SK-N-SH (cell line): ENCODE data around the gene CLEC16A. TPM values are rescaled to one million over a fixed set of nuclear protein-coding genes. Genes with fewer than 3 reads are reported as not detected.

Experiments used
- CTCF ChIA-PET: fragments of 300-600, 350-600 bp; formaldehyde crosslinking; extraction: SDS; loops from one replicate; lab custom pipeline; 2021; lab: Yijun Ruan, JAX
- POLR2A ChIA-PET: fragments of 350-600 bp; sonication (Branson Sonifier 250); formaldehyde crosslinking; extraction: SDS; loops from one replicate; lab custom pipeline; 2020; ENCODE audit warnings: antibody characterized with exemption, inconsistent platforms; lab: Yijun Ruan, JAX
- DNase-seq: peaks from one replicate; pipeline ENCODE4 v3.0.0; 2012
- H2AFZ ChIP-seq: fragments of 200-600 bp; sonication (generic); 2 replicates; pipeline ENCODE4 v1.8.1; 2016; ENCODE audit warnings: antibody characterized with exemption, mild to moderate bottlenecking, low read depth
- H3F3A ChIP-seq: fragments of 200-600 bp; sonication (generic); replicated peaks from 2 replicates; pipeline ENCODE3; 2016; ENCODE audit warnings: antibody characterized with exemption, mild to moderate bottlenecking; ENCODE audit not compliant: insufficient read depth
- H3K27ac ChIP-seq, 2 experiments: fragments of 200-500 bp in 1 of 2; fragments of 200-600 bp in 1 of 2; sonication (Bioruptor generic) in 1 of 2; sonication (generic), shearing (Covaris generic) in 1 of 2; 2 replicates each; pipeline versions ENCODE4 v1.5.1 to v1.6.1; 2014 to 2016; ENCODE audit warnings: low read depth in 2 of 2, inconsistent platforms in 1 of 2, low read length in 1 of 2, mild to moderate bottlenecking in 1 of 2, mixed read lengths in 1 of 2
- H3K27me3 ChIP-seq: fragments of 200-600 bp; sonication (generic), shearing (Covaris generic); 2 replicates; pipeline ENCODE4 v1.6.1; 2016; ENCODE audit warnings: mixed run types; ENCODE audit not compliant: insufficient read depth
- H3K36me3 ChIP-seq, 2 experiments: fragments of 200-500 bp in 1 of 2; fragments of 200-600 bp in 1 of 2; sonication (Bioruptor generic) in 1 of 2; sonication (generic) in 1 of 2; replicated peaks in 1 of 2; 2 replicates each; pipeline versions ENCODE3 to v1.5.1; 2014 to 2016; ENCODE audit warnings: low read length in 1 of 2, mild to moderate bottlenecking in 1 of 2; ENCODE audit not compliant: insufficient read depth in 2 of 2, control insufficient read depth in 1 of 2
- H3K4me1 ChIP-seq, 2 experiments: fragments of 200-500 bp in 1 of 2; fragments of 200-600 bp in 1 of 2; sonication (Bioruptor generic) in 1 of 2; sonication (generic), shearing (Covaris generic) in 1 of 2; 2 replicates each; pipeline versions ENCODE4 v1.5.1 to v1.6.1; 2014 to 2016; ENCODE audit warnings: low read depth in 1 of 2, low read length in 1 of 2, mixed run types in 1 of 2; ENCODE audit not compliant: insufficient read depth in 2 of 2, control insufficient read depth in 1 of 2
- H3K4me2 ChIP-seq: fragments of 200-600 bp; sonication (generic), shearing (Covaris generic); 2 replicates; pipeline ENCODE4 v1.6.1; 2017; ENCODE audit warnings: mixed run types
- H3K4me3 ChIP-seq, 2 experiments: fragments of 200-500 bp in 1 of 2; fragments of 200-600 bp in 1 of 2; sonication (Bioruptor generic) in 1 of 2; sonication (generic), shearing (Covaris generic) in 1 of 2; 2 replicates each; pipeline versions ENCODE4 v1.5.1 to v1.8.1; 2014 to 2016; ENCODE audit warnings: low read depth in 2 of 2, inconsistent platforms in 1 of 2, low read length in 1 of 2, mild to moderate bottlenecking in 1 of 2, mixed read lengths in 1 of 2, moderate library complexity in 1 of 2
- H3K79me2 ChIP-seq: fragments of 200-600 bp; sonication (generic); 2 replicates; pipeline ENCODE4 v1.8.1; 2017; ENCODE audit warnings: mild to moderate bottlenecking; ENCODE audit not compliant: insufficient read depth
- H3K9ac ChIP-seq: fragments of 200-600 bp; sonication (generic); 2 replicates; pipeline ENCODE4 v1.6.1; 2017; ENCODE audit warnings: mixed run types
- H3K9me2 ChIP-seq: fragments of 200-600 bp; sonication (generic); 2 replicates; pipeline ENCODE4 v1.6.1; 2017; ENCODE audit warnings: mixed run types
- H3K9me3 ChIP-seq: fragments of 200-600 bp; sonication (generic); 2 replicates; pipeline ENCODE4 v1.6.1; 2017; ENCODE audit warnings: mixed run types, mild to moderate bottlenecking, moderate library complexity
- H4K20me1 ChIP-seq: fragments of 200-600 bp; sonication (generic); 2 replicates; pipeline ENCODE4 v1.6.1; 2017; ENCODE audit warnings: mild to moderate bottlenecking, mixed run types; ENCODE audit not compliant: insufficient read depth
- CHD2 ChIP-seq: fragments of 150-350 bp; IDR thresholded peaks from 2 replicates; pipeline ENCODE4 v1.6.1; 2018; ENCODE audit warnings: low read length; ENCODE audit not compliant: partially characterized antibody
- EZH2phosphoT487 ChIP-seq: fragments of 200-600 bp; sonication (generic); IDR thresholded peaks from 2 replicates; pipeline ENCODE4 v1.6.1; 2017; ENCODE audit warnings: low read depth, mixed run types, mild to moderate bottlenecking, antibody characterized with exemption, moderate library complexity, borderline replicate concordance
- FOXJ3 ChIP-seq: sonication (generic); formaldehyde crosslinking; IDR thresholded peaks from 2 replicates; pipeline ENCODE4 v1.5.1; 2020; ENCODE audit warnings: mild to moderate bottlenecking, missing genetic modification reagents
- FOXM1 ChIP-seq: IDR thresholded peaks from 2 replicates; pipeline ENCODE4 v1.4.0; 2012; ENCODE audit warnings: low read depth, mild to moderate bottlenecking
- GABPA ChIP-seq: IDR thresholded peaks from 2 replicates; pipeline ENCODE4 v1.4.0; 2012; ENCODE audit warnings: low read depth, mild to moderate bottlenecking
- GATA2 ChIP-seq: sonication (generic); formaldehyde crosslinking; IDR thresholded peaks from 2 replicates; pipeline ENCODE4 v1.5.0; 2020; ENCODE audit warnings: mild to moderate bottlenecking, missing genetic modification reagents
- JUND ChIP-seq: IDR thresholded peaks from 2 replicates; pipeline ENCODE4 v1.4.0; 2012
- MEF2A ChIP-seq: IDR thresholded peaks from 2 replicates; pipeline ENCODE4 v1.4.0; 2012; ENCODE audit warnings: low read depth, borderline replicate concordance
- RCOR1 ChIP-seq: fragments of 150-350 bp; IDR thresholded peaks from 2 replicates; pipeline ENCODE4 v1.6.1; 2017; ENCODE audit warnings: antibody characterized with exemption, low read length
- RFX5 ChIP-seq: IDR thresholded peaks from 2 replicates; pipeline ENCODE4 v1.6.1; 2012; ENCODE audit warnings: mild to moderate bottlenecking, improper control_type of control experiment, low read length
- RXRA ChIP-seq: IDR thresholded peaks from 2 replicates; pipeline ENCODE4 v1.4.0; 2012; ENCODE audit warnings: low read depth, mild to moderate bottlenecking, borderline replicate concordance
- SIN3A ChIP-seq: IDR thresholded peaks from 2 replicates; pipeline ENCODE4 v1.6.1; 2012; ENCODE audit warnings: low read depth, mild to moderate bottlenecking, low read length, moderate library complexity, borderline replicate concordance
- SMC3 ChIP-seq: IDR thresholded peaks from 2 replicates; pipeline ENCODE4 v1.6.1; 2012; ENCODE audit warnings: low read depth, low read length, improper control_type of control experiment
- TAF1 ChIP-seq: IDR thresholded peaks from 2 replicates; pipeline ENCODE4 v1.6.1; 2012; ENCODE audit warnings: low read depth, mild to moderate bottlenecking, low read length, moderate library complexity, borderline replicate concordance
- TCF12 ChIP-seq: IDR thresholded peaks from 2 replicates; pipeline ENCODE4 v1.4.0; 2012
- TEAD4 ChIP-seq: IDR thresholded peaks from 2 replicates; pipeline ENCODE4 v1.4.0; 2012; ENCODE audit warnings: mild to moderate bottlenecking, borderline replicate concordance; ENCODE audit not compliant: insufficient read depth
- WGBS: methylation state at CpG from one replicate; pipeline ENCODE4 v1.1.6; 2017; ENCODE audit warnings: low lambda C conversion rate; 5-methylcytosine and 5-hydroxymethylcytosine counted together
- polyA plus RNA-seq, 3 experiments: library from polyadenylated mRNA; depleted of rRNA; stranded (reverse); fragments of >200 nt; gene quantifications; 2 replicates each; pipeline ENCODE4 v1.2.3, GENCODE V29; 2012
- TF ChIP-seq, protein P1 (sequence below): fragments of 150-350 bp; IDR thresholded peaks from 2 replicates; pipeline ENCODE4 v1.6.1; 2016; ENCODE audit warnings: mild to moderate bottlenecking, low read depth, low read length
- TF ChIP-seq, protein P2 (sequence below): IDR thresholded peaks from 2 replicates; pipeline ENCODE4 v1.4.0; 2012; ENCODE audit warnings: low read depth, borderline replicate concordance
- TF ChIP-seq, protein P3 (sequence below): IDR thresholded peaks from 2 replicates; pipeline ENCODE4 v1.4.0; 2012; ENCODE audit warnings: low read depth, borderline replicate concordance
- TF ChIP-seq, protein P4 (sequence below): IDR thresholded peaks from 2 replicates; pipeline ENCODE4 v1.4.0; 2012; ENCODE audit warnings: low read depth
- TF ChIP-seq, protein P5 (sequence below): IDR thresholded peaks from 2 replicates; pipeline ENCODE4; 2012

The CLEC16A gene
- polyA plus RNA-seq, 1 of the 3 experiments (the other 2 are of a cell fraction): 13.7 TPM

DNA sequence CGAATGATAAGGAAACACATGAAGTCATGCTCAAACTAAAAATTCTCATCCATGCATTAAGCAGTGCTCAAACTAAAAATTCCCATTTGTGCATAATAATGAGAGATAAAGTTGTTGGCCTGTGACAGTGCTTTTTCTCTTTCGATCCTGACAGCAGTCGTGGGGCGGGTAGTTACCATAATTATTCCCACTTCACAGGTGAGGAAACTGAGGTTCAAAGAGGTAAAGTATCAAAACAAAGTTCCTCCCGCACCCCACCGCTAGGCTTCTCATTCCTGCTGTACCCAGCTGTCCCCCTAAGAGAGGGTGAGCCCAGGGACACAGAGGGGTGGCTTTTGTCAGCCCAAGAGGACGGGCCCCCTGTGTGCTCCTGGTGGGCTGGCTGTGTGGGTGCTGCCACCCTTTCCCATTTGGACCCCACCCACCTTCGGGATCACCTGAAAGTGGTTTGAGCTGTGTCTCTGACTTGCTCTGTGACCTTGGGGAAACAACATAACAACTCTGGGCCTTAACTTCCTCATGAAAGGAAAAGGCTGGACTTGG is 92.6 kb downstream of the CLEC16A start:
- Histone ChIP-seq H3K79me2 (no peaks in the 10 kb centered on the region), H3K9ac (no peak overlapping the region), H3K4me3 (no peak overlapping the region), H4K20me1 (no peaks in the 10 kb centered on the region), H3K4me1 (no peaks in the 10 kb centered on the region; a peak in 1 of 4 replicates), H3K27me3 (no peaks in the 10 kb centered on the region), H3K27ac (no peak overlapping the region), H3K9me2 (no peaks in the 10 kb centered on the region), H3F3A (no peaks in the 10 kb centered on the region), H3K9me3 (no peaks in the 10 kb centered on the region), H3K4me2 (no peak overlapping the region), H2AFZ (no peak overlapping the region), H3K36me3 (peaks cover 9 to 28% of the 10 kb centered on the region in 2 experiments)
- ChIA-PET POLR2A (no interaction called here), CTCF (no interaction called here)
- TF ChIP-seq, protein P1, sequence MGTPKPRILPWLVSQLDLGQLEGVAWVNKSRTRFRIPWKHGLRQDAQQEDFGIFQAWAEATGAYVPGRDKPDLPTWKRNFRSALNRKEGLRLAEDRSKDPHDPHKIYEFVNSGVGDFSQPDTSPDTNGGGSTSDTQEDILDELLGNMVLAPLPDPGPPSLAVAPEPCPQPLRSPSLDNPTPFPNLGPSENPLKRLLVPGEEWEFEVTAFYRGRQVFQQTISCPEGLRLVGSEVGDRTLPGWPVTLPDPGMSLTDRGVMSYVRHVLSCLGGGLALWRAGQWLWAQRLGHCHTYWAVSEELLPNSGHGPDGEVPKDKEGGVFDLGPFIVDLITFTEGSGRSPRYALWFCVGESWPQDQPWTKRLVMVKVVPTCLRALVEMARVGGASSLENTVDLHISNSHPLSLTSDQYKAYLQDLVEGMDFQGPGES: no peak
- TF ChIP-seq RFX5 (no peak), SMC3 (no peak), MEF2A (no peak), GATA2 (CRISPR knock-in tag) (no peak), RCOR1 (no peak), FOXM1 (no peak), FOXJ3 (CRISPR knock-in tag) (no peak)
- no peak for DNase-seq
- WGBS: 98% methylated on average over 8 of the region's 8 CpGs

DNA sequence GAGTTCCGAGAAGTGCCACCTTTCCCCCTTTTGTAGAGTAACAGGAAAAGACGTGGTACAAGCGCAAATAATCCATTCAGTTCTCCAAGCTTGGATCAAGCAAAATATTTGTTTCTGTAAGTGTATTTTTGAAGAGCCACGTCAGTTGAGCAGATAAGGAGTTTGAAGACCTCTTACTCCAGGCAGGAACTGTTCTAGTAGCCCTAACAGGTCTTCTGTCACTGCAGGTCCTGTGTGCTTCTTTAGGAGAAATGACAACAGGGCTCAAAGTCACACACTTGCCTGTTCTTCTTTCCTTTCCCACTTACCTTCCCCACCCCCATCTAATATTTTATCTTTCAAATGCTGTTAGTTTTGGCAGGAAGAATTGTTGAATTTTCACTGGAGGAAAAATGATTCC is 93.9 kb downstream of the CLEC16A start:
- no peaks in the 10 kb centered on the region for H3K27me3 ChIP-seq
- H3K36me3 ChIP-seq: peaks cover 18 to 34% of the 10 kb centered on the region in 2 experiments
- H3K27ac ChIP-seq: no peak overlapping the region
- H3K4me1 ChIP-seq: no peaks in the 10 kb centered on the region; a peak in 1 of 4 replicates
- H2AFZ ChIP-seq: no peak overlapping the region
- no peaks in the 10 kb centered on the region for H3K9me2 ChIP-seq
- POLR2A ChIA-PET: no interaction called here
- CTCF ChIA-PET: interaction anchor here (0.6 kb wide), 1 partner anchor 498 kb away, joined by 3 read pairs; no protein-coding TSS in a partner anchor
- DNase-seq: no peak
- H3F3A ChIP-seq: no peaks in the 10 kb centered on the region
- no peak overlapping the region for H3K9ac ChIP-seq
- no peaks in the 10 kb centered on the region for H4K20me1 ChIP-seq
- TF ChIP-seq, protein P2, sequence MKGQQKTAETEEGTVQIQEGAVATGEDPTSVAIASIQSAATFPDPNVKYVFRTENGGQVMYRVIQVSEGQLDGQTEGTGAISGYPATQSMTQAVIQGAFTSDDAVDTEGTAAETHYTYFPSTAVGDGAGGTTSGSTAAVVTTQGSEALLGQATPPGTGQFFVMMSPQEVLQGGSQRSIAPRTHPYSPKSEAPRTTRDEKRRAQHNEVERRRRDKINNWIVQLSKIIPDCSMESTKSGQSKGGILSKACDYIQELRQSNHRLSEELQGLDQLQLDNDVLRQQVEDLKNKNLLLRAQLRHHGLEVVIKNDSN: no peak
- TF ChIP-seq, protein P3, sequence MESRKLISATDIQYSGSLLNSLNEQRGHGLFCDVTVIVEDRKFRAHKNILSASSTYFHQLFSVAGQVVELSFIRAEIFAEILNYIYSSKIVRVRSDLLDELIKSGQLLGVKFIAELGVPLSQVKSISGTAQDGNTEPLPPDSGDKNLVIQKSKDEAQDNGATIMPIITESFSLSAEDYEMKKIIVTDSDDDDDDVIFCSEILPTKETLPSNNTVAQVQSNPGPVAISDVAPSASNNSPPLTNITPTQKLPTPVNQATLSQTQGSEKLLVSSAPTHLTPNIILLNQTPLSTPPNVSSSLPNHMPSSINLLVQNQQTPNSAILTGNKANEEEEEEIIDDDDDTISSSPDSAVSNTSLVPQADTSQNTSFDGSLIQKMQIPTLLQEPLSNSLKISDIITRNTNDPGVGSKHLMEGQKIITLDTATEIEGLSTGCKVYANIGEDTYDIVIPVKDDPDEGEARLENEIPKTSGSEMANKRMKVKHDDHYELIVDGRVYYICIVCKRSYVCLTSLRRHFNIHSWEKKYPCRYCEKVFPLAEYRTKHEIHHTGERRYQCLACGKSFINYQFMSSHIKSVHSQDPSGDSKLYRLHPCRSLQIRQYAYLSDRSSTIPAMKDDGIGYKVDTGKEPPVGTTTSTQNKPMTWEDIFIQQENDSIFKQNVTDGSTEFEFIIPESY: no peak
- TF ChIP-seq SMC3 (no peak), SIN3A (no peak), TEAD4 (no peak), EZH2phosphoT487 (no peak), CHD2 (no peak), RCOR1 (no peak), GABPA (no peak), TCF12 (no peak), TAF1 (no peak), RFX5 (no peak), JUND (no peak), RXRA (no peak)
- TF ChIP-seq, protein P1: no peak
- TF ChIP-seq, protein P4, sequence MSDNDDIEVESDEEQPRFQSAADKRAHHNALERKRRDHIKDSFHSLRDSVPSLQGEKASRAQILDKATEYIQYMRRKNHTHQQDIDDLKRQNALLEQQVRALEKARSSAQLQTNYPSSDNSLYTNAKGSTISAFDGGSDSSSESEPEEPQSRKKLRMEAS: no peak
- TF ChIP-seq, protein P5, sequence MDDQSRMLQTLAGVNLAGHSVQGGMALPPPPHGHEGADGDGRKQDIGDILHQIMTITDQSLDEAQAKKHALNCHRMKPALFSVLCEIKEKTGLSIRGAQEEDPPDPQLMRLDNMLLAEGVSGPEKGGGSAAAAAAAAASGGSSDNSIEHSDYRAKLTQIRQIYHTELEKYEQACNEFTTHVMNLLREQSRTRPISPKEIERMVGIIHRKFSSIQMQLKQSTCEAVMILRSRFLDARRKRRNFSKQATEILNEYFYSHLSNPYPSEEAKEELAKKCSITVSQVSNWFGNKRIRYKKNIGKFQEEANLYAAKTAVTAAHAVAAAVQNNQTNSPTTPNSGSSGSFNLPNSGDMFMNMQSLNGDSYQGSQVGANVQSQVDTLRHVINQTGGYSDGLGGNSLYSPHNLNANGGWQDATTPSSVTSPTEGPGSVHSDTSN: no peak
- H3K79me2 ChIP-seq: no peaks in the 10 kb centered on the region
- no peaks in the 10 kb centered on the region for H3K9me3 ChIP-seq
- 91% methylated on average over 4 of the region's 4 CpGs for WGBS
- H3K4me3 ChIP-seq: no peak overlapping the region
- H3K4me2 ChIP-seq: no peak overlapping the region
